Lung (tissue), 12 donors: ENCODE measurements around the gene CRYZ. TPM values are rescaled to one million over a fixed set of nuclear protein-coding genes. Genes with fewer than 3 reads are reported as not detected.

Experiments
- ATAC-seq: fragments of 200-7000 bp; cut with Tn5 transposase; one replicate; pipeline ENCODE4 v1.9.1; 2020; ENCODE audit warnings: moderate number of reproducible peaks; ENCODE audit not compliant: insufficient read depth, low FRiP score
- DNase-seq, 3 donors: peaks; one replicate each; pipeline ENCODE4 v3.0.0-alpha.2; 2013 to 2017
- H3K27ac ChIP-seq, 2 donors: one replicate each; pipeline ENCODE4 v1.5.1; 2013; ENCODE audit warnings: mild to moderate bottlenecking in 2 of 2, moderate library complexity in 2 of 2, control low read depth in 1 of 2, inconsistent platforms in 1 of 2, low read depth in 1 of 2, low read length in 1 of 2
- H3K27me3 ChIP-seq, 3 donors: one replicate each; pipeline ENCODE4 v1.5.1; 2013; ENCODE audit warnings: low read length in 2 of 3; ENCODE audit not compliant: control insufficient read depth in 3 of 3, insufficient read depth in 3 of 3
- H3K36me3 ChIP-seq, 4 donors: one replicate each; pipeline ENCODE4 v1.5.1; 2013; ENCODE audit warnings: low read length in 4 of 4, mild to moderate bottlenecking in 1 of 4, moderate library complexity in 1 of 4; ENCODE audit not compliant: control insufficient read depth in 4 of 4, insufficient read depth in 4 of 4
- H3K4me1 ChIP-seq, 5 donors: one replicate each; pipeline ENCODE4 v1.5.1; 2013; ENCODE audit warnings: low read length in 5 of 5, mild to moderate bottlenecking in 2 of 5, moderate library complexity in 1 of 5; ENCODE audit not compliant: control insufficient read depth in 5 of 5, insufficient read depth in 5 of 5
- H3K4me3 ChIP-seq: one replicate; pipeline ENCODE4 v1.5.1; 2013; ENCODE audit warnings: mild to moderate bottlenecking, control low read depth, moderate library complexity
- H3K9ac ChIP-seq, 2 donors: one replicate each; pipeline ENCODE4 v1.5.1; 2013; ENCODE audit warnings: low read length in 2 of 2, control low read depth in 1 of 2; ENCODE audit not compliant: insufficient read depth in 1 of 2
- H3K9me3 ChIP-seq, 4 donors: one replicate each; pipeline ENCODE4 v1.5.1; 2013; ENCODE audit warnings: low read length in 3 of 4, mild to moderate bottlenecking in 1 of 4, moderate library complexity in 1 of 4; ENCODE audit not compliant: control insufficient read depth in 4 of 4, insufficient read depth in 3 of 4
- WGBS, 2 donors: extraction: QIAGEN DNeasy Blood & Tissue Kit; methylation state at CpG; one replicate each; pipeline ENCODE4 v1.1.7; 2013; 5-methylcytosine and 5-hydroxymethylcytosine counted together
- polyA plus RNA-seq, 2 donors: library from polyadenylated mRNA; stranded (reverse); fragments of 200-250 nt; gene quantifications; one replicate each; pipeline ENCODE4 v1.2.1, GENCODE V29; 2013
- total RNA-seq, 2 donors: library from RNA; depleted of rRNA in 1 of 2; stranded (reverse); fragments of >200 nt in 1 of 2; gene quantifications; one replicate each; pipeline ENCODE4 v1.2.1, GENCODE V29; 2014 to 2021
- TF ChIP-seq, protein P1 (sequence below): IDR thresholded peaks from 2 replicates; pipeline ENCODE4 v1.5.1; 2012; ENCODE audit warnings: mild to moderate bottlenecking; ENCODE audit errors: control extremely low read depth, extremely low read depth
- donor health status: control.
- donor health status: control.
- donor health status: Bipolar disorder and iron deficiency.
- donor health status: healthy.
- donor health status: DM: yes; HTN: yes; CAD: no.

The CRYZ gene
- total and polyA plus RNA-seq, 4 donors, result 10.9 to 55.9 (median 42.6) TPM

DNA sequence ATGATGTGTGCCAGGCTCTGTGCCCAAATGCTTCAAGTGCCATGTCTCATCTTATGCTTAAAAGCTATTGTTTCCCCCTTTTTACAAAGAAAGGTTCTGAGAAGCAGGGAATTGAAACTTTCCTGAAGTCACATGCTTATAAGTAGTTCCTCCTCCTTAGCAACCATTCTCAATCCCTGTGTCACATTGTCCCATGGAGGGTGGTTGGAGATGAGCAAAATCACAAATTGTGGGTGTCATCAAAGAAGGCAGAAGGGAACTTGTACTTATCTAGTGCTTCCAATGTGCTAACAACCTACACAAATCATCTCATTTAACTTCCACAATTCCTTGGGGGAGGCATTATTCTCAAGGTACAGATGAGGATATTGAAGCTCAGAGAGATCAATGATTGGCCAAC is 49.2 kb downstream of the CRYZ start:
- DNase-seq, result no peak
- TF ChIP-seq, protein P1, sequence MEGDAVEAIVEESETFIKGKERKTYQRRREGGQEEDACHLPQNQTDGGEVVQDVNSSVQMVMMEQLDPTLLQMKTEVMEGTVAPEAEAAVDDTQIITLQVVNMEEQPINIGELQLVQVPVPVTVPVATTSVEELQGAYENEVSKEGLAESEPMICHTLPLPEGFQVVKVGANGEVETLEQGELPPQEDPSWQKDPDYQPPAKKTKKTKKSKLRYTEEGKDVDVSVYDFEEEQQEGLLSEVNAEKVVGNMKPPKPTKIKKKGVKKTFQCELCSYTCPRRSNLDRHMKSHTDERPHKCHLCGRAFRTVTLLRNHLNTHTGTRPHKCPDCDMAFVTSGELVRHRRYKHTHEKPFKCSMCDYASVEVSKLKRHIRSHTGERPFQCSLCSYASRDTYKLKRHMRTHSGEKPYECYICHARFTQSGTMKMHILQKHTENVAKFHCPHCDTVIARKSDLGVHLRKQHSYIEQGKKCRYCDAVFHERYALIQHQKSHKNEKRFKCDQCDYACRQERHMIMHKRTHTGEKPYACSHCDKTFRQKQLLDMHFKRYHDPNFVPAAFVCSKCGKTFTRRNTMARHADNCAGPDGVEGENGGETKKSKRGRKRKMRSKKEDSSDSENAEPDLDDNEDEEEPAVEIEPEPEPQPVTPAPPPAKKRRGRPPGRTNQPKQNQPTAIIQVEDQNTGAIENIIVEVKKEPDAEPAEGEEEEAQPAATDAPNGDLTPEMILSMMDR, result no peak
- Histone ChIP-seq H3K27me3 (peaks cover 0 to 3% (median 0%) of the 10 kb centered on the region in 3 donors), H3K9me3 (no peaks in the 10 kb centered on the region), H3K27ac (no peak overlapping the region), H3K36me3 (no peaks in the 10 kb centered on the region), H3K4me1 (no peaks in the 10 kb centered on the region), H3K4me3 (no peak overlapping the region), H3K9ac (no peak overlapping the region)
- no peak for ATAC-seq

DNA sequence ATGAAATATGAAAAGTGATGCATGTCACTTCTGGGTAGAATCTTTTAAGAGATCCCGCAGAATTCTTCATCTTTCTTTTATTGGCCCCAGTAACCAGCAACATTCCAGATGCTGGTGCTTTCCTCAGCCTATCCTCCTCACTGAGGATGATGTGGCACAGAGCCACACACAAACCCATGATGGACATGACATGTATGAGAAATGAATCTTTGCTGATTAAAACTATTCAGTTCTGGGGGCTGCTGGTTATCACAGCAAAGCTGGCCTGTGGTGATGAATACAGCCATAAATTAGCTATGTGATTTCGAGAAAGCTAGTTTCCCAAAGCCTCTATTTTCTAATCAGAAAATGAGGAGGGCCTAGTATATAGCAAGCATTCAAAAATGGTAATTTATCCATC is 51.0 kb downstream of the CRYZ start:
- no peaks in the 10 kb centered on the region for H3K4me1 ChIP-seq
- no peak for ATAC-seq
- no peak overlapping the region for H3K4me3 ChIP-seq
- H3K9ac ChIP-seq, result no peak overlapping the region
- no peak overlapping the region for H3K27ac ChIP-seq
- H3K36me3 ChIP-seq, result no peaks in the 10 kb centered on the region
- no peak for DNase-seq
- H3K9me3 ChIP-seq, result no peaks in the 10 kb centered on the region
- H3K27me3 ChIP-seq, result peaks cover 0 to 3% (median 0%) of the 10 kb centered on the region in 3 donors
- TF ChIP-seq, protein P1, result no peak
- 76 to 86% methylated on average over 2 of the region's 2 CpGs for WGBS, 2 donors

GRCh38 chr1:74681449-74681848 is 51.4 kb downstream of the CRYZ start:
- Histone ChIP-seq H3K9ac (no peak overlapping the region), H3K4me1 (no peaks in the 10 kb centered on the region), H3K36me3 (no peaks in the 10 kb centered on the region), H3K27ac (no peak overlapping the region), H3K27me3 (peaks cover 0 to 3% (median 0%) of the 10 kb centered on the region in 3 donors), H3K9me3 (no peaks in the 10 kb centered on the region), H3K4me3 (no peak overlapping the region)
- ATAC-seq (no peak), DNase-seq (no peak)
- TF ChIP-seq, protein P1, result no peak
- 75 to 85% methylated on average over 4 of the region's 4 CpGs for WGBS, 2 donors

DNA sequence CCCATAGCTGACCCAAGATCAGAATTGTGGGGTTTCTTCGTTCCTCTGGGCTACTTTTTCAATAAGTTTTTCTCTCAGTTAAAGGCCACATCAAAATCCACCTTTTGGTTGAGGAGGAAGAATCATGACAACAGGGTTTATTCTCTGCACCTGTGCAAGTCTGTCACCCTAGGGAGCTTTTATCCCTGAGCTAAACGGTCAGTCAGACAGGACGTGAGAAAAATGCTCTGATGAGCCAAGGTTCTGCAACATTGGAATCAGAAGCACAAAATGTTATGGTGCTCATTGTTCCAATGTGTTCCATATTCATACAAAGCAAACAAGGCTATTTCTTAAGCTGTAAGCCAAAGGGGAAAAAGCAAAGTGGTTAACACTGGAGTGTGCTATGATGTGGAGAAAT is 51.8 kb downstream of the CRYZ start:
- peaks cover 0 to 3% (median 0%) of the 10 kb centered on the region in 3 donors for H3K27me3 ChIP-seq
- no peak overlapping the region for H3K9ac ChIP-seq
- no peak overlapping the region for H3K4me3 ChIP-seq
- ATAC-seq (no peak), DNase-seq (no peak)
- WGBS, 2 donors, result 55 to 82% methylated on average over 3 of the region's 3 CpGs
- TF ChIP-seq, protein P1, result no peak
- H3K27ac ChIP-seq, result no peak overlapping the region
- H3K9me3 ChIP-seq, result no peaks in the 10 kb centered on the region
- H3K36me3 ChIP-seq, result no peaks in the 10 kb centered on the region
- no peaks in the 10 kb centered on the region for H3K4me1 ChIP-seq
